Measurements from ENCODE around the gene KIF17. TPM values are rescaled to one million over a fixed set of nuclear protein-coding genes. Genes with fewer than 3 reads are reported as not detected.

The KIF17 gene
- polyA plus RNA-seq, 1 of the 3 experiments (the other 2 are of a cell fraction): 4.3 TPM

DNA sequence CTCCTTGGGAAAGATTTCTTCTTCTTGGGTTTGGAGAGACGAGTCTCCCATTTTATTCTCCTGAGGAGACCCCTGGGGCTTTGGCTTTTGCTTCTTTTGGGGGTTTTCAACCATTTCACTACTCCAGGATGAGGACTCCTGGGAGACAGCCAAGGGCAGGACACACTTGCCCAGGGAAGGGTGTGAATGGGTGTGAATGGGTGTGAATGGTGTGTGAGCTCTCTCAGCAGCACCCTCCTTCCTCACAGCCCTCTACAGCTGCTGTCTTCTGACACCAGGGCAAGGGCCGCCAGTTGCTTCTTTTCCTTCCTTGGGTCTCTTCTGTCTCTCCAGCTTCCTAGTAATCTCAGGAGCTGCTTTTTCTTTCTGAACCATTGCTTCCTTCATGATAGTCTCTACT is 24.2 kb downstream of the KIF17 start:
- Histone ChIP-seq H4K20me1 (ENCODE audit: insufficient read depth) (no peaks in the 10 kb centered on the region), H3K9ac (no peak overlapping the region), H3K4me2 (no peak overlapping the region), H3K27me3 (ENCODE audit: insufficient read depth) (no peaks in the 10 kb centered on the region), H2AFZ (ENCODE audit: low read depth) (no peak overlapping the region), H3K9me2 (no peaks in the 10 kb centered on the region), H3K9me3 (no peaks in the 10 kb centered on the region), H3K79me2 (ENCODE audit: insufficient read depth) (no peaks in the 10 kb centered on the region), H3K27ac (ENCODE audit: low read depth in 2 of 2, low read length in 1 of 2) (no peak overlapping the region), H3K4me1 (ENCODE audit: control insufficient read depth in 1 of 2, insufficient read depth in 2 of 2, low read depth in 1 of 2, low read length in 1 of 2) (peaks cover 3 to 18% of the 10 kb centered on the region in 2 experiments; a peak in 3 of 4 replicates), H3F3A (replicated peaks; ENCODE audit: insufficient read depth) (peaks cover 9% of the 10 kb centered on the region), H3K4me3 (ENCODE audit: low read depth in 2 of 2, low read length in 1 of 2) (no peak overlapping the region), H3K36me3 (replicated peaks in 1 of 2; ENCODE audit: control insufficient read depth in 1 of 2, insufficient read depth in 2 of 2, low read length in 1 of 2) (no peaks in the 10 kb centered on the region)
- WGBS (ENCODE audit: low lambda C conversion rate): 92% methylated on average over 2 of the region's 2 CpGs
- no peak for TF ChIP-seq CTCF (IDR thresholded peaks at IDR 0.05)
- TF ChIP-seq TAF1 (IDR thresholded peaks at IDR 0.05; ENCODE audit: borderline replicate concordance, low read depth, low read length): no peak
- no peak for TF ChIP-seq MAX (IDR thresholded peaks at IDR 0.05; ENCODE audit: low read depth)
- no peak for TF ChIP-seq POLR2AphosphoS5 (IDR thresholded peaks at IDR 0.05; ENCODE audit: low read depth, low read length)
- no peak for TF ChIP-seq GATA2 (CRISPR knock-in tag; IDR thresholded peaks at IDR 0.05)
- TF ChIP-seq USF1 (IDR thresholded peaks at IDR 0.05; ENCODE audit: borderline replicate concordance, low read depth): no peak
- no peak for TF ChIP-seq FOXJ3 (CRISPR knock-in tag; IDR thresholded peaks at IDR 0.05)
- no peak for TF ChIP-seq SMC3 (IDR thresholded peaks at IDR 0.05; ENCODE audit: low read depth, low read length)
- ChIA-PET CTCF (interaction anchor here (1.3 to 7.0 kb wide), 2 partner anchors 32 to 502 kb away, joined by 3 to 127 read pairs; partner anchors contain the start of gene DDOST), POLR2A (interaction anchor here (0.6 kb wide), 1 partner anchor 33 kb away, joined by 4 read pairs; the partner anchor contains the start of gene DDOST)
- DNase-seq: no peak

DNA sequence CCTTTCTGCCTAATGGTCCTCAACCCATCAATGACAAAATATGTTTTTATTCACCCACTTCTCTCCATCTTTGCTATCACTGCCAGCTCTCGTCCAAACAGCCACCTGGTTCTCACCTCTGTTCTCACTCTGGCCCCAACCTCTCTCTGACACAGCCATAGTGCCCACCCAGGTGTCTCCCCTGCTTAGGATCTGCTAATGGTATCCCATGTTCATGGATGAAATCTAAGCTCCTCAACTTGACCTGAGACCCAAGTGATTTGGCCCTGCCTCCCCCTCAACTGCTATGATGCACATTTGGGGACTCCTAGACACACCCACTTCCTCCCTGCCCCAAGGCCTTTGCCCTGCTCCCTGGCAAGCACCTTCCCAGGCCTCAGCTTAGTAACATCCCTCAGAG is 25.9 kb downstream of the KIF17 start:
- H3K36me3 ChIP-seq (replicated peaks in 1 of 2; ENCODE audit: control insufficient read depth in 1 of 2, insufficient read depth in 2 of 2, low read length in 1 of 2): no peaks in the 10 kb centered on the region
- H3K79me2 ChIP-seq (ENCODE audit: insufficient read depth): no peaks in the 10 kb centered on the region
- no peak overlapping the region for H3K4me3 ChIP-seq (ENCODE audit: low read depth in 2 of 2, low read length in 1 of 2)
- H3K9me3 ChIP-seq: no peaks in the 10 kb centered on the region
- H3F3A ChIP-seq (replicated peaks; ENCODE audit: insufficient read depth): peaks cover 4% of the 10 kb centered on the region
- WGBS (ENCODE audit: low lambda C conversion rate): 81% methylated on average over 1 of the region's 1 CpG
- peaks cover under 1% of the 10 kb centered on the region in 2 experiments; a peak in 2 of 4 replicates for H3K4me1 ChIP-seq (ENCODE audit: control insufficient read depth in 1 of 2, insufficient read depth in 2 of 2, low read depth in 1 of 2, low read length in 1 of 2)
- H3K27me3 ChIP-seq (ENCODE audit: insufficient read depth): no peaks in the 10 kb centered on the region
- H3K9ac ChIP-seq: no peak overlapping the region
- ChIA-PET CTCF (interaction anchor here (1.0 to 2.7 kb wide), 2 partner anchors 11 to 503 kb away, joined by 4 to 18 read pairs; no protein-coding TSS in a partner anchor), POLR2A (no interaction called here)
- TF ChIP-seq, protein P1, sequence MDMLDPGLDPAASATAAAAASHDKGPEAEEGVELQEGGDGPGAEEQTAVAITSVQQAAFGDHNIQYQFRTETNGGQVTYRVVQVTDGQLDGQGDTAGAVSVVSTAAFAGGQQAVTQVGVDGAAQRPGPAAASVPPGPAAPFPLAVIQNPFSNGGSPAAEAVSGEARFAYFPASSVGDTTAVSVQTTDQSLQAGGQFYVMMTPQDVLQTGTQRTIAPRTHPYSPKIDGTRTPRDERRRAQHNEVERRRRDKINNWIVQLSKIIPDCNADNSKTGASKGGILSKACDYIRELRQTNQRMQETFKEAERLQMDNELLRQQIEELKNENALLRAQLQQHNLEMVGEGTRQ (IDR thresholded peaks at IDR 0.05; ENCODE audit: borderline replicate concordance, low read depth, low read length): no peak
- TF ChIP-seq FOXJ3 (CRISPR knock-in tag; IDR thresholded peaks at IDR 0.05): no peak
- TF ChIP-seq ELF1 (IDR thresholded peaks at IDR 0.05): no peak
- no peak for TF ChIP-seq MXI1 (IDR thresholded peaks at IDR 0.05; ENCODE audit: low read depth, low read length)
- no peak for TF ChIP-seq GABPA (IDR thresholded peaks at IDR 0.05; ENCODE audit: low read depth)
- TF ChIP-seq TAF1 (IDR thresholded peaks at IDR 0.05; ENCODE audit: borderline replicate concordance, low read depth, low read length): no peak
- no peak for TF ChIP-seq ZBTB33 (IDR thresholded peaks at IDR 0.05; ENCODE audit: borderline replicate concordance, low read depth)
- TF ChIP-seq NFIC (IDR thresholded peaks at IDR 0.05; ENCODE audit: borderline replicate concordance): no peak
- no peak for TF ChIP-seq FOSL2 (IDR thresholded peaks at IDR 0.05; ENCODE audit: borderline replicate concordance, low read depth)
- no peak for TF ChIP-seq POLR2AphosphoS5 (IDR thresholded peaks at IDR 0.05; ENCODE audit: low read depth, low read length)
- no peak for TF ChIP-seq CTCF (IDR thresholded peaks at IDR 0.05)
- no peak for TF ChIP-seq PBX3 (IDR thresholded peaks at IDR 0.05)
- TF ChIP-seq EP300 (IDR thresholded peaks at IDR 0.05; ENCODE audit: borderline replicate concordance in 1 of 2, low read depth in 1 of 2, low read length in 1 of 2): no peak
- no peak overlapping the region for H3K4me2 ChIP-seq
- H2AFZ ChIP-seq (ENCODE audit: low read depth): no peak overlapping the region
- H3K9me2 ChIP-seq: no peaks in the 10 kb centered on the region
- no peak overlapping the region for H3K27ac ChIP-seq (ENCODE audit: low read depth in 2 of 2, low read length in 1 of 2)
- H4K20me1 ChIP-seq (ENCODE audit: insufficient read depth): no peaks in the 10 kb centered on the region
- DNase-seq: no peak

All from SK-N-SH (cell line).